HL-60 (cell line): ENCODE measurements around the gene ALOX12.

Experiments
- GABPA ChIP-seq: IDR thresholded peaks from 2 replicates; pipeline ENCODE4 v1.6.1; 2012; ENCODE audit warnings: low read depth
- POLR2AphosphoS5 ChIP-seq: IDR thresholded peaks from 2 replicates; pipeline ENCODE4 v1.6.1; 2012; ENCODE audit warnings: low read depth
- TF ChIP-seq, protein P1 (sequence below): IDR thresholded peaks from one replicate; pipeline ENCODE4 v1.5.1; 2011; ENCODE audit warnings: low read length, control low read depth, inconsistent platforms; ENCODE audit not compliant: insufficient read depth
- TF ChIP-seq, protein P2 (sequence below): IDR thresholded peaks from 2 replicates; pipeline ENCODE4 v1.6.1; 2012; ENCODE audit warnings: low read depth; ENCODE audit not compliant: insufficient replicate concordance

DNA sequence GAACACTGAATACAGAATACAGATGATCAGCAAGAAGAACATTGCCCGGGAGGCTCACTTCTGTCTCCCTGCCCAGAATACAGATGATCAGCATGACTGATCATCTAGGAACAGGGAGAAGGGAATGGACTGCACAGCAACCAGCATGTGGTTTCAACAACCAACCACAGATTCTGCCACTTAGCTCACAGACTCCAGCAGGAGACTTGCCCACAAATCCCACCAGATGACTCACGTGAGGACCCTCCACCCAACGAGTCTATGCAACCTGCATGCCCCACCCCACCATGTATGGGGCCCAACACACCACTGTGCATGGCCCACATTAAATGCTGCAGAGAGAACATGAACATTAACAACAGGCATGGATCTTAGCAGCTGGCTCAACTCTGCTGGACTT, 36.1 kb upstream of the ALOX12 start:
- TF ChIP-seq, protein P1, sequence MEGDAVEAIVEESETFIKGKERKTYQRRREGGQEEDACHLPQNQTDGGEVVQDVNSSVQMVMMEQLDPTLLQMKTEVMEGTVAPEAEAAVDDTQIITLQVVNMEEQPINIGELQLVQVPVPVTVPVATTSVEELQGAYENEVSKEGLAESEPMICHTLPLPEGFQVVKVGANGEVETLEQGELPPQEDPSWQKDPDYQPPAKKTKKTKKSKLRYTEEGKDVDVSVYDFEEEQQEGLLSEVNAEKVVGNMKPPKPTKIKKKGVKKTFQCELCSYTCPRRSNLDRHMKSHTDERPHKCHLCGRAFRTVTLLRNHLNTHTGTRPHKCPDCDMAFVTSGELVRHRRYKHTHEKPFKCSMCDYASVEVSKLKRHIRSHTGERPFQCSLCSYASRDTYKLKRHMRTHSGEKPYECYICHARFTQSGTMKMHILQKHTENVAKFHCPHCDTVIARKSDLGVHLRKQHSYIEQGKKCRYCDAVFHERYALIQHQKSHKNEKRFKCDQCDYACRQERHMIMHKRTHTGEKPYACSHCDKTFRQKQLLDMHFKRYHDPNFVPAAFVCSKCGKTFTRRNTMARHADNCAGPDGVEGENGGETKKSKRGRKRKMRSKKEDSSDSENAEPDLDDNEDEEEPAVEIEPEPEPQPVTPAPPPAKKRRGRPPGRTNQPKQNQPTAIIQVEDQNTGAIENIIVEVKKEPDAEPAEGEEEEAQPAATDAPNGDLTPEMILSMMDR = no peak
- TF ChIP-seq GABPA = no peak
- no peak for TF ChIP-seq POLR2AphosphoS5
- TF ChIP-seq, protein P2, sequence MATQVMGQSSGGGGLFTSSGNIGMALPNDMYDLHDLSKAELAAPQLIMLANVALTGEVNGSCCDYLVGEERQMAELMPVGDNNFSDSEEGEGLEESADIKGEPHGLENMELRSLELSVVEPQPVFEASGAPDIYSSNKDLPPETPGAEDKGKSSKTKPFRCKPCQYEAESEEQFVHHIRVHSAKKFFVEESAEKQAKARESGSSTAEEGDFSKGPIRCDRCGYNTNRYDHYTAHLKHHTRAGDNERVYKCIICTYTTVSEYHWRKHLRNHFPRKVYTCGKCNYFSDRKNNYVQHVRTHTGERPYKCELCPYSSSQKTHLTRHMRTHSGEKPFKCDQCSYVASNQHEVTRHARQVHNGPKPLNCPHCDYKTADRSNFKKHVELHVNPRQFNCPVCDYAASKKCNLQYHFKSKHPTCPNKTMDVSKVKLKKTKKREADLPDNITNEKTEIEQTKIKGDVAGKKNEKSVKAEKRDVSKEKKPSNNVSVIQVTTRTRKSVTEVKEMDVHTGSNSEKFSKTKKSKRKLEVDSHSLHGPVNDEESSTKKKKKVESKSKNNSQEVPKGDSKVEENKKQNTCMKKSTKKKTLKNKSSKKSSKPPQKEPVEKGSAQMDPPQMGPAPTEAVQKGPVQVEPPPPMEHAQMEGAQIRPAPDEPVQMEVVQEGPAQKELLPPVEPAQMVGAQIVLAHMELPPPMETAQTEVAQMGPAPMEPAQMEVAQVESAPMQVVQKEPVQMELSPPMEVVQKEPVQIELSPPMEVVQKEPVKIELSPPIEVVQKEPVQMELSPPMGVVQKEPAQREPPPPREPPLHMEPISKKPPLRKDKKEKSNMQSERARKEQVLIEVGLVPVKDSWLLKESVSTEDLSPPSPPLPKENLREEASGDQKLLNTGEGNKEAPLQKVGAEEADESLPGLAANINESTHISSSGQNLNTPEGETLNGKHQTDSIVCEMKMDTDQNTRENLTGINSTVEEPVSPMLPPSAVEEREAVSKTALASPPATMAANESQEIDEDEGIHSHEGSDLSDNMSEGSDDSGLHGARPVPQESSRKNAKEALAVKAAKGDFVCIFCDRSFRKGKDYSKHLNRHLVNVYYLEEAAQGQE = no peak
